Panc1 (cell line): Measurements from ENCODE around the gene FAM168B. TPM values are rescaled to one million over a fixed set of nuclear protein-coding genes. Genes with fewer than 3 reads are reported as not detected.

Source experiments
- ATAC-seq: fragments of 200-7000 bp; cut with Tn5 transposase; 2 replicates; pipeline ENCODE4 v1.9.1; 2020; ENCODE audit warnings: mild to moderate bottlenecking, moderate library complexity
- BruUV-seq: library from RNA; stranded (reverse); fragments of 400-500 nt; replicated peaks from 2 replicates; lab custom pipeline; 2021; lab: Mats Ljungman, UMichigan
- CTCF ChIA-PET: fragments of 300-600 bp; sonication (Branson Sonifier 250); formaldehyde crosslinking; loops from one replicate; lab custom pipeline; 2022; ENCODE audit warnings: antibody characterized with exemption; lab: Charles Lee
- POLR2A ChIA-PET: fragments of 300-600 bp; sonication (Branson Sonifier 250); formaldehyde crosslinking; loops from one replicate; lab custom pipeline; 2022; ENCODE audit warnings: antibody characterized with exemption; lab: Charles Lee
- DNase-seq: peaks from one replicate; pipeline ENCODE4 v3.0.0-alpha.2; 2010; ENCODE audit warnings: low read depth, low spot score
- H3K27ac ChIP-seq: 2 replicates; pipeline ENCODE4 v1.5.1; 2011; ENCODE audit warnings: mild to moderate bottlenecking, low read length, inconsistent platforms
- H3K27me3 ChIP-seq: fragments of 200-500 bp; sonication (Bioruptor generic); 2 replicates; pipeline ENCODE4 v1.6.0; 2014; ENCODE audit warnings: low read length, inconsistent platforms; ENCODE audit not compliant: control insufficient read depth, insufficient read depth
- H3K36me3 ChIP-seq: fragments of 200-500 bp; sonication (Bioruptor generic); 2 replicates; pipeline ENCODE4 v1.5.1; 2014; ENCODE audit warnings: inconsistent platforms, mild to moderate bottlenecking, low read length, moderate library complexity; ENCODE audit not compliant: control insufficient read depth, insufficient read depth
- H3K4me1 ChIP-seq: 2 replicates; pipeline ENCODE4 v1.5.1; 2011; ENCODE audit warnings: inconsistent platforms, mild to moderate bottlenecking, low read length, moderate library complexity; ENCODE audit not compliant: control insufficient read depth, insufficient read depth
- H3K4me3 ChIP-seq, 2 experiments: 2 replicates each; pipeline ENCODE4 v1.5.1; 2011 to 2012; ENCODE audit warnings: low read depth in 2 of 2, low read length in 2 of 2, mild to moderate bottlenecking in 2 of 2, inconsistent platforms in 1 of 2, moderate library complexity in 1 of 2
- H3K9me3 ChIP-seq: fragments of 200-500 bp; sonication (Bioruptor generic); 2 replicates; pipeline ENCODE4 v1.5.1; 2014; ENCODE audit warnings: low read depth, mild to moderate bottlenecking, inconsistent platforms, low read length, moderate library complexity; ENCODE audit not compliant: control insufficient read depth, insufficient read depth
- POLR2AphosphoS5 ChIP-seq: IDR thresholded peaks from 2 replicates; pipeline ENCODE4 v1.6.1; 2012; ENCODE audit warnings: mild to moderate bottlenecking, low read depth, low read length, moderate library complexity
- SIN3A ChIP-seq: IDR thresholded peaks from 2 replicates; pipeline ENCODE4 v1.6.1; 2012; ENCODE audit warnings: low read depth, mild to moderate bottlenecking, low read length, moderate library complexity, borderline replicate concordance; ENCODE audit not compliant: insufficient read depth
- TCF7L2 ChIP-seq: IDR thresholded peaks from 2 replicates; pipeline ENCODE4 v1.6.1; 2011; ENCODE audit warnings: mild to moderate bottlenecking, low read depth, low read length, inconsistent platforms
- in situ Hi-C: cut with HindIII; loops from 2 replicates; pipeline ENCODE4 v1.10.0; 2016; ENCODE audit warnings: low sequenced_read_pairs, low pct_unique_long_range_greater_than_20kb
- intact Hi-C: fragments of 100-400 bp; cut with micrococcal nuclease; formaldehyde crosslinking; loops from one replicate; pipeline ENCODE4 v1.10.0; 2022; ENCODE audit not compliant: unreplicated experiment
- total RNA-seq: library from RNA; stranded (reverse); gene quantifications from one replicate; pipeline ENCODE4 v1.2.1, GENCODE V29; 2021; ENCODE audit not compliant: unreplicated experiment
- TF ChIP-seq, protein P1 (sequence below), 2 experiments: IDR thresholded peaks; 2 replicates each; pipeline ENCODE4 v1.6.1; 2011 to 2012; ENCODE audit warnings: low read depth in 2 of 2, control low read depth in 1 of 2, low read length in 1 of 2, mild to moderate bottlenecking in 1 of 2, moderate library complexity in 1 of 2; ENCODE audit not compliant: insufficient read depth in 1 of 2
- TF ChIP-seq, protein P2 (sequence below): fragments of 450-650 bp; IDR thresholded peaks from 2 replicates; pipeline ENCODE4 v1.5.1; 2017; ENCODE audit warnings: mild to moderate bottlenecking

FAM168B gene
- total RNA-seq, 1 experiment from 2014 or later: 137 TPM

- POLR2A ChIA-PET: no interaction called here
- H3K4me3 ChIP-seq: no peak overlapping the region
- no peaks in the 10 kb centered on the region for H3K9me3 ChIP-seq
- no peak for TF ChIP-seq SIN3A
- TF ChIP-seq POLR2AphosphoS5: no peak
- TF ChIP-seq TCF7L2: no peak
- TF ChIP-seq, protein P1, sequence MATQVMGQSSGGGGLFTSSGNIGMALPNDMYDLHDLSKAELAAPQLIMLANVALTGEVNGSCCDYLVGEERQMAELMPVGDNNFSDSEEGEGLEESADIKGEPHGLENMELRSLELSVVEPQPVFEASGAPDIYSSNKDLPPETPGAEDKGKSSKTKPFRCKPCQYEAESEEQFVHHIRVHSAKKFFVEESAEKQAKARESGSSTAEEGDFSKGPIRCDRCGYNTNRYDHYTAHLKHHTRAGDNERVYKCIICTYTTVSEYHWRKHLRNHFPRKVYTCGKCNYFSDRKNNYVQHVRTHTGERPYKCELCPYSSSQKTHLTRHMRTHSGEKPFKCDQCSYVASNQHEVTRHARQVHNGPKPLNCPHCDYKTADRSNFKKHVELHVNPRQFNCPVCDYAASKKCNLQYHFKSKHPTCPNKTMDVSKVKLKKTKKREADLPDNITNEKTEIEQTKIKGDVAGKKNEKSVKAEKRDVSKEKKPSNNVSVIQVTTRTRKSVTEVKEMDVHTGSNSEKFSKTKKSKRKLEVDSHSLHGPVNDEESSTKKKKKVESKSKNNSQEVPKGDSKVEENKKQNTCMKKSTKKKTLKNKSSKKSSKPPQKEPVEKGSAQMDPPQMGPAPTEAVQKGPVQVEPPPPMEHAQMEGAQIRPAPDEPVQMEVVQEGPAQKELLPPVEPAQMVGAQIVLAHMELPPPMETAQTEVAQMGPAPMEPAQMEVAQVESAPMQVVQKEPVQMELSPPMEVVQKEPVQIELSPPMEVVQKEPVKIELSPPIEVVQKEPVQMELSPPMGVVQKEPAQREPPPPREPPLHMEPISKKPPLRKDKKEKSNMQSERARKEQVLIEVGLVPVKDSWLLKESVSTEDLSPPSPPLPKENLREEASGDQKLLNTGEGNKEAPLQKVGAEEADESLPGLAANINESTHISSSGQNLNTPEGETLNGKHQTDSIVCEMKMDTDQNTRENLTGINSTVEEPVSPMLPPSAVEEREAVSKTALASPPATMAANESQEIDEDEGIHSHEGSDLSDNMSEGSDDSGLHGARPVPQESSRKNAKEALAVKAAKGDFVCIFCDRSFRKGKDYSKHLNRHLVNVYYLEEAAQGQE (IDR thresholded peaks at IDR 0.05; ENCODE audit: insufficient read depth in 1 of 2, low read depth in 2 of 2, low read length in 1 of 2): no peak
- TF ChIP-seq, protein P2, sequence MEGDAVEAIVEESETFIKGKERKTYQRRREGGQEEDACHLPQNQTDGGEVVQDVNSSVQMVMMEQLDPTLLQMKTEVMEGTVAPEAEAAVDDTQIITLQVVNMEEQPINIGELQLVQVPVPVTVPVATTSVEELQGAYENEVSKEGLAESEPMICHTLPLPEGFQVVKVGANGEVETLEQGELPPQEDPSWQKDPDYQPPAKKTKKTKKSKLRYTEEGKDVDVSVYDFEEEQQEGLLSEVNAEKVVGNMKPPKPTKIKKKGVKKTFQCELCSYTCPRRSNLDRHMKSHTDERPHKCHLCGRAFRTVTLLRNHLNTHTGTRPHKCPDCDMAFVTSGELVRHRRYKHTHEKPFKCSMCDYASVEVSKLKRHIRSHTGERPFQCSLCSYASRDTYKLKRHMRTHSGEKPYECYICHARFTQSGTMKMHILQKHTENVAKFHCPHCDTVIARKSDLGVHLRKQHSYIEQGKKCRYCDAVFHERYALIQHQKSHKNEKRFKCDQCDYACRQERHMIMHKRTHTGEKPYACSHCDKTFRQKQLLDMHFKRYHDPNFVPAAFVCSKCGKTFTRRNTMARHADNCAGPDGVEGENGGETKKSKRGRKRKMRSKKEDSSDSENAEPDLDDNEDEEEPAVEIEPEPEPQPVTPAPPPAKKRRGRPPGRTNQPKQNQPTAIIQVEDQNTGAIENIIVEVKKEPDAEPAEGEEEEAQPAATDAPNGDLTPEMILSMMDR: no peak
- in situ Hi-C loops (no loop called here), intact Hi-C loops (no loop called here)
- ATAC-seq (no peak), DNase-seq (no peak)
- CTCF ChIA-PET: interaction anchor here (0.6 kb wide), 1 partner anchor 242 kb away, joined by 6 read pairs; no protein-coding TSS in a partner anchor
- no TSS peak for BruUV-seq
- H3K4me1 ChIP-seq: no peaks in the 10 kb centered on the region
- H3K36me3 ChIP-seq: no peaks in the 10 kb centered on the region
- H3K27ac ChIP-seq: no peak overlapping the region
- H3K27me3 ChIP-seq: no peaks in the 10 kb centered on the region
Observed at GRCh38 chr2:131023758-131024157, 69.5 kb downstream of the FAM168B start.

DNA sequence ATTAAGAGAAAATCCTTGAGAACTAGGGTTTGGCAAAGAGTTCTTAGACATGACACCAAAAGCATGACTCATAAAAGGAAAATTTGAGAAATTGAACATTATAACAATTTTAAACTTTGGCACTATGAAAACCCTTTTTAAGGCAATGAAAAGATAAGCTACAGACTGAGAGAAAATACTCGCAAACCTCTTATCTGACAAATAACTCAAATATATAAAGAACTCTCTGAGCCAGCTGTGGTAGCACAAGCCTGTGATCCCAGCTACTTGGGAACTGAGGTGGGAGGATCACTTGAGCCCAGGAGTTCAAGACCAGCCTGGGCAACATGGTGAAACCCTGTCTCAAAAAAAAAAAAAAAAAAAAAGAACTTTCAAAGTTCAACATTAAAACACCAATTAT lies 70.5 kb downstream of the FAM168B start:
- Histone ChIP-seq H3K36me3 (no peaks in the 10 kb centered on the region), H3K4me1 (no peaks in the 10 kb centered on the region; the same call in 1 of the 2 replicates), H3K27me3 (no peaks in the 10 kb centered on the region), H3K27ac (no peak overlapping the region), H3K4me3 (no peak overlapping the region), H3K9me3 (no peaks in the 10 kb centered on the region)
- intact Hi-C loops: no loop called here
- in situ Hi-C loops: no loop called here
- POLR2A ChIA-PET: no interaction called here
- DNase-seq (no peak), ATAC-seq (no peak)
- CTCF ChIA-PET: no interaction called here
- no TSS peak for BruUV-seq
- TF ChIP-seq POLR2AphosphoS5 (no peak), TCF7L2 (no peak), SIN3A (no peak)
- TF ChIP-seq, protein P1 (IDR thresholded peaks at IDR 0.05; ENCODE audit: insufficient read depth in 1 of 2, low read depth in 2 of 2, low read length in 1 of 2): no peak
- TF ChIP-seq, protein P2: no peak
